Measurements from ENCODE around the gene SBNO2. TPM values are rescaled to one million over a fixed set of nuclear protein-coding genes. Genes with fewer than 3 reads are reported as not detected.

SBNO2 gene
- total and polyA plus RNA-seq, 2 experiments from 2014 or later = 6.9 to 35.4 TPM

- TF ChIP-seq, protein P1, sequence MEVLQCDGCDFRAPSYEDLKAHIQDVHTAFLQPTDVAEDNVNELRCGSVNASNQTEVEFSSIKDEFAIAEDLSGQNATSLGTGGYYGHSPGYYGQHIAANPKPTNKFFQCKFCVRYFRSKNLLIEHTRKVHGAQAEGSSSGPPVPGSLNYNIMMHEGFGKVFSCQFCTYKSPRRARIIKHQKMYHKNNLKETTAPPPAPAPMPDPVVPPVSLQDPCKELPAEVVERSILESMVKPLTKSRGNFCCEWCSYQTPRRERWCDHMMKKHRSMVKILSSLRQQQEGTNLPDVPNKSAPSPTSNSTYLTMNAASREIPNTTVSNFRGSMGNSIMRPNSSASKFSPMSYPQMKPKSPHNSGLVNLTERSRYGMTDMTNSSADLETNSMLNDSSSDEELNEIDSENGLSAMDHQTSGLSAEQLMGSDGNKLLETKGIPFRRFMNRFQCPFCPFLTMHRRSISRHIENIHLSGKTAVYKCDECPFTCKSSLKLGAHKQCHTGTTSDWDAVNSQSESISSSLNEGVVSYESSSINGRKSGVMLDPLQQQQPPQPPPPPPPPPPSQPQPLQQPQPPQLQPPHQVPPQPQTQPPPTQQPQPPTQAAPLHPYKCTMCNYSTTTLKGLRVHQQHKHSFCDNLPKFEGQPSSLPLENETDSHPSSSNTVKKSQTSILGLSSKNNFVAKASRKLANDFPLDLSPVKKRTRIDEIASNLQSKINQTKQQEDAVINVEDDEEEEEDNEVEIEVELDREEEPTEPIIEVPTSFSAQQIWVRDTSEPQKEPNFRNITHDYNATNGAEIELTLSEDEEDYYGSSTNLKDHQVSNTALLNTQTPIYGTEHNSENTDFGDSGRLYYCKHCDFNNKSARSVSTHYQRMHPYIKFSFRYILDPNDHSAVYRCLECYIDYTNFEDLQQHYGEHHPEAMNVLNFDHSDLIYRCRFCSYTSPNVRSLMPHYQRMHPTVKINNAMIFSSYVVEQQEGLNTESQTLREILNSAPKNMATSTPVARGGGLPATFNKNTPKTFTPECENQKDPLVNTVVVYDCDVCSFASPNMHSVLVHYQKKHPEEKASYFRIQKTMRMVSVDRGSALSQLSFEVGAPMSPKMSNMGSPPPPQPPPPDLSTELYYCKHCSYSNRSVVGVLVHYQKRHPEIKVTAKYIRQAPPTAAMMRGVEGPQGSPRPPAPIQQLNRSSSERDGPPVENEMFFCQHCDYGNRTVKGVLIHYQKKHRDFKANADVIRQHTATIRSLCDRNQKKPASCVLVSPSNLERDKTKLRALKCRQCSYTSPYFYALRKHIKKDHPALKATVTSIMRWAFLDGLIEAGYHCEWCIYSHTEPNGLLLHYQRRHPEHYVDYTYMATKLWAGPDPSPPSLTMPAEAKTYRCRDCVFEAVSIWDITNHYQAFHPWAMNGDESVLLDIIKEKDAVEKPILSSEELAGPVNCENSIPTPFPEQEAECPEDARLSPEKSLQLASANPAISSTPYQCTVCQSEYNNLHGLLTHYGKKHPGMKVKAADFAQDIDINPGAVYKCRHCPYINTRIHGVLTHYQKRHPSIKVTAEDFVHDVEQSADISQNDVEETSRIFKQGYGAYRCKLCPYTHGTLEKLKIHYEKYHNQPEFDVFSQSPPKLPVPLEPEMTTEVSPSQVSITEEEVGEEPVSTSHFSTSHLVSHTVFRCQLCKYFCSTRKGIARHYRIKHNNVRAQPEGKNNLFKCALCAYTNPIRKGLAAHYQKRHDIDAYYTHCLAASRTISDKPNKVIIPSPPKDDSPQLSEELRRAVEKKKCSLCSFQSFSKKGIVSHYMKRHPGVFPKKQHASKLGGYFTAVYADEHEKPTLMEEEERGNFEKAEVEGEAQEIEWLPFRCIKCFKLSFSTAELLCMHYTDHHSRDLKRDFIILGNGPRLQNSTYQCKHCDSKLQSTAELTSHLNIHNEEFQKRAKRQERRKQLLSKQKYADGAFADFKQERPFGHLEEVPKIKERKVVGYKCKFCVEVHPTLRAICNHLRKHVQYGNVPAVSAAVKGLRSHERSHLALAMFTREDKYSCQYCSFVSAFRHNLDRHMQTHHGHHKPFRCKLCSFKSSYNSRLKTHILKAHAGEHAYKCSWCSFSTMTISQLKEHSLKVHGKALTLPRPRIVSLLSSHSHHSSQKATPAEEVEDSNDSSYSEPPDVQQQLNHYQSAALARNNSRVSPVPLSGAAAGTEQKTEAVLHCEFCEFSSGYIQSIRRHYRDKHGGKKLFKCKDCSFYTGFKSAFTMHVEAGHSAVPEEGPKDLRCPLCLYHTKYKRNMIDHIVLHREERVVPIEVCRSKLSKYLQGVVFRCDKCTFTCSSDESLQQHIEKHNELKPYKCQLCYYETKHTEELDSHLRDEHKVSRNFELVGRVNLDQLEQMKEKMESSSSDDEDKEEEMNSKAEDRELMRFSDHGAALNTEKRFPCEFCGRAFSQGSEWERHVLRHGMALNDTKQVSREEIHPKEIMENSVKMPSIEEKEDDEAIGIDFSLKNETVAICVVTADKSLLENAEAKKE (CRISPR knock-in tag; IDR thresholded peaks at IDR 0.05) = no peak
- no peak for TF ChIP-seq CTCF (conservative IDR thresholded peaks at IDR 0.05; ENCODE audit: low read depth in 2 of 2)
- no peak for TF ChIP-seq POLR2AphosphoS5 (IDR thresholded peaks at IDR 0.05; ENCODE audit: low read depth)
These were observed 116.0 kb downstream of the SBNO2 start (continued) for GRCh38 chr19:1058112-1058511.

Other genes with a start within 250 kb of the SBNO2 start
- gene ARID3A, start 248.2 kb downstream of the SBNO2 start, total RNA-seq (2014; rRNA removed; shearing (Covaris generic)) = 48.8 and 51.6 TPM in 2 replicates
- gene ARID3A, start 248.2 kb downstream of the SBNO2 start, polyA plus RNA-seq (2016; fragmentation: Nextera tagmentation; extraction: Ambion mirVana) = 33.6 and 36.6 TPM in 2 replicates
- 112 and 157 TPM in 2 replicates for gene WDR18, start 189.9 kb downstream of the SBNO2 start, total RNA-seq (2014; rRNA removed; shearing (Covaris generic))
- 155 and 156 TPM in 2 replicates for gene WDR18, start 189.9 kb downstream of the SBNO2 start, polyA plus RNA-seq (2016; fragmentation: Nextera tagmentation; extraction: Ambion mirVana)
- 0.23 and 2.8 TPM in 2 replicates for gene GRIN3B, start 173.8 kb downstream of the SBNO2 start, total RNA-seq (2014; rRNA removed; shearing (Covaris generic))
- 0.11 and 0.28 TPM in 2 replicates for gene GRIN3B, start 173.8 kb downstream of the SBNO2 start, polyA plus RNA-seq (2016; fragmentation: Nextera tagmentation; extraction: Ambion mirVana)
- 144 and 196 TPM in 2 replicates for gene TMEM259, start 153.1 kb downstream of the SBNO2 start, total RNA-seq (2014; rRNA removed; shearing (Covaris generic))
- gene TMEM259, start 153.1 kb downstream of the SBNO2 start, polyA plus RNA-seq (2016; fragmentation: Nextera tagmentation; extraction: Ambion mirVana) = 82.8 and 84.5 TPM in 2 replicates
- gene RNU6-2, start 152.7 kb downstream of the SBNO2 start, total RNA-seq (2014; rRNA removed; shearing (Covaris generic)) = not detected in 2 replicates
- not detected in 2 replicates for gene RNU6-2, start 152.7 kb downstream of the SBNO2 start, polyA plus RNA-seq (2016; fragmentation: Nextera tagmentation; extraction: Ambion mirVana)
- gene CNN2, start 147.7 kb downstream of the SBNO2 start, total RNA-seq (2014; rRNA removed; shearing (Covaris generic)) = 392 and 426 TPM in 2 replicates
- gene CNN2, start 147.7 kb downstream of the SBNO2 start, polyA plus RNA-seq (2016; fragmentation: Nextera tagmentation; extraction: Ambion mirVana) = 314 and 330 TPM in 2 replicates
- gene ABCA7, start 134.2 kb downstream of the SBNO2 start, total RNA-seq (2014; rRNA removed; shearing (Covaris generic)) = 18.1 and 22.2 TPM in 2 replicates
- 27.4 and 30.3 TPM in 2 replicates for gene ABCA7, start 134.2 kb downstream of the SBNO2 start, polyA plus RNA-seq (2016; fragmentation: Nextera tagmentation; extraction: Ambion mirVana)
- gene ARHGAP45, start 107.1 kb downstream of the SBNO2 start, total RNA-seq (2014; rRNA removed; shearing (Covaris generic)) = 56.0 and 71.8 TPM in 2 replicates
- gene ARHGAP45, start 107.1 kb downstream of the SBNO2 start, polyA plus RNA-seq (2016; fragmentation: Nextera tagmentation; extraction: Ambion mirVana) = 24.7 and 28.3 TPM in 2 replicates
- gene POLR2E, start 78.9 kb downstream of the SBNO2 start, total RNA-seq (2014; rRNA removed; shearing (Covaris generic)) = 257 and 303 TPM in 2 replicates
- gene POLR2E, start 78.9 kb downstream of the SBNO2 start, polyA plus RNA-seq (2016; fragmentation: Nextera tagmentation; extraction: Ambion mirVana) = 254 and 286 TPM in 2 replicates
- gene GPX4, start 70.3 kb downstream of the SBNO2 start, total RNA-seq (2014; rRNA removed; shearing (Covaris generic)) = 284 and 351 TPM in 2 replicates
- 543 and 573 TPM in 2 replicates for gene GPX4, start 70.3 kb downstream of the SBNO2 start, polyA plus RNA-seq (2016; fragmentation: Nextera tagmentation; extraction: Ambion mirVana)
- gene STK11, start 31.5 kb upstream of the SBNO2 start, total RNA-seq (2014; rRNA removed; shearing (Covaris generic)) = 84.4 and 96.5 TPM in 2 replicates
- gene STK11, start 31.5 kb upstream of the SBNO2 start, polyA plus RNA-seq (2016; fragmentation: Nextera tagmentation; extraction: Ambion mirVana) = 19.4 and 23.7 TPM in 2 replicates
- 10.8 and 14.1 TPM in 2 replicates for gene CBARP, start 63.7 kb upstream of the SBNO2 start, total RNA-seq (2014; rRNA removed; shearing (Covaris generic))
- 2.0 TPM in 2 replicates for gene CBARP, start 63.7 kb upstream of the SBNO2 start, polyA plus RNA-seq (2016; fragmentation: Nextera tagmentation; extraction: Ambion mirVana)
- 78.7 and 139 TPM in 2 replicates for gene ATP5F1D, start 67.5 kb upstream of the SBNO2 start, total RNA-seq (2014; rRNA removed; shearing (Covaris generic))
- 396 and 420 TPM in 2 replicates for gene ATP5F1D, start 67.5 kb upstream of the SBNO2 start, polyA plus RNA-seq (2016; fragmentation: Nextera tagmentation; extraction: Ambion mirVana)
- gene MIDN, start 74.3 kb upstream of the SBNO2 start, total RNA-seq (2014; rRNA removed; shearing (Covaris generic)) = 84.5 and 113 TPM in 2 replicates
- 28.6 and 33.3 TPM in 2 replicates for gene MIDN, start 74.3 kb upstream of the SBNO2 start, polyA plus RNA-seq (2016; fragmentation: Nextera tagmentation; extraction: Ambion mirVana)
- gene CIRBP, start 95.1 kb upstream of the SBNO2 start, total RNA-seq (2014; rRNA removed; shearing (Covaris generic)) = 152 and 202 TPM in 2 replicates
- 153 and 160 TPM in 2 replicates for gene CIRBP, start 95.1 kb upstream of the SBNO2 start, polyA plus RNA-seq (2016; fragmentation: Nextera tagmentation; extraction: Ambion mirVana)
- gene FAM174C, start 101.3 kb upstream of the SBNO2 start, total RNA-seq (2014; rRNA removed; shearing (Covaris generic)) = 39.2 and 60.4 TPM in 2 replicates
- 62.3 and 68.0 TPM in 2 replicates for gene FAM174C, start 101.3 kb upstream of the SBNO2 start, polyA plus RNA-seq (2016; fragmentation: Nextera tagmentation; extraction: Ambion mirVana)
- gene EFNA2, start 111.6 kb upstream of the SBNO2 start, total RNA-seq (2014; rRNA removed; shearing (Covaris generic)) = 8.2 and 10.3 TPM in 2 replicates
- gene EFNA2, start 111.6 kb upstream of the SBNO2 start, polyA plus RNA-seq (2016; fragmentation: Nextera tagmentation; extraction: Ambion mirVana) = 2.7 and 4.8 TPM in 2 replicates
- 128 and 132 TPM in 2 replicates for gene NDUFS7, start 209.6 kb upstream of the SBNO2 start, total RNA-seq (2014; rRNA removed; shearing (Covaris generic))
- 201 and 203 TPM in 2 replicates for gene NDUFS7, start 209.6 kb upstream of the SBNO2 start, polyA plus RNA-seq (2016; fragmentation: Nextera tagmentation; extraction: Ambion mirVana)
- 21.5 and 27.3 TPM in 2 replicates for gene GAMT, start 227.3 kb upstream of the SBNO2 start, total RNA-seq (2014; rRNA removed; shearing (Covaris generic))
- 33.6 and 36.9 TPM in 2 replicates for gene GAMT, start 227.3 kb upstream of the SBNO2 start, polyA plus RNA-seq (2016; fragmentation: Nextera tagmentation; extraction: Ambion mirVana)
- 180 and 194 TPM in 2 replicates for gene DAZAP1, start 233.3 kb upstream of the SBNO2 start, total RNA-seq (2014; rRNA removed; shearing (Covaris generic))
- 44.1 and 48.1 TPM in 2 replicates for gene DAZAP1, start 233.3 kb upstream of the SBNO2 start, polyA plus RNA-seq (2016; fragmentation: Nextera tagmentation; extraction: Ambion mirVana)

All from GM23338 (cell line).